Medulla oblongata (tissue), 1 donor: ENCODE data around the gene DNAH9.
A peak's percentile ranks its signal among the peaks of the same experiment; 100 is the strongest.

ENCODE experiments used
- DNase-seq: peaks from one replicate; pipeline ENCODE4 v3.0.0-alpha.2; 2015; ENCODE audit errors: extremely low spot score

DNAH9 gene

GRCh38 chr17:11644265-11645212 is 46.3 kb downstream of the DNAH9 start:
- peak; percentile 96 for DNase-seq

GRCh38 chr17:11645426-11645825 is 47.2 kb downstream of the DNAH9 start:
- DNase-seq, result no peak

DNA sequence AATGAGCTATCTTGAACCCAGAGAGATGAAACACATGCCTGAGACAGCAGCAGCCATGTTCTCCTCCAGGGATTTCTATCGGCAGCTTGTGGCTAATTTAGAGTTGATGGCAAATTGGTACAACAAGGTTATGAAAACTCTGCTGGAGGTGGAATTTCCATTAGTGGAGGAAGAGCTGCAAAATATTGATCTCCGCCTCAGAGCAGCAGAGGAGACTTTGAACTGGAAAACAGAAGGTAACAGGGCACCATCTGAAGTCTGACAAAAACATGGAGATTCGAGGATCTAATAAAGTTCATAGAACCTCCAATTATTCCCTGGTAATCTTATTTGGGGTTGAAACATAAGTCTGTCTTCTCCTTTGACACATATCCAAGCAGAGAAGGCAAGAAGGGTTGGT is 52.8 kb downstream of the DNAH9 start:
- no peak for DNase-seq

DNA sequence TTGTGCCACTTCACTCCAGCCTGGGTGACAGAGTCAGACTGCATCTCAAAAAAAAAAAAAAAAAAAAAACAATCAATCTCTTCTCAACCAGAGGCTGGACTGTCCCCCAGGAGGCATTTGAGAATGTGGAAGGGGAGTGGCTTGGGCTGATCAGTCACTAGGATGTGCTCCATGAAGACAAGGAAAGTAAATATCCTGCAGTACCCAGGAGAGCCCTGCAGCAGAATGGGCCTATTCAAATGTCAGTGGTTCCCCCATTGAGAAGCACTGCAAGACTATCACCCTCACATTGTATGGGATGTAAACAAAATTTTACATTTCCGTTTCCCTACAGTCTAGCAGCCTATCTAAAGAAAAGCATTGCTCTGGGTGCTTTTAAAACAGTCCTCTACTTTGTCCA is 70.3 kb downstream of the DNAH9 start:
- no peak for DNase-seq

DNA sequence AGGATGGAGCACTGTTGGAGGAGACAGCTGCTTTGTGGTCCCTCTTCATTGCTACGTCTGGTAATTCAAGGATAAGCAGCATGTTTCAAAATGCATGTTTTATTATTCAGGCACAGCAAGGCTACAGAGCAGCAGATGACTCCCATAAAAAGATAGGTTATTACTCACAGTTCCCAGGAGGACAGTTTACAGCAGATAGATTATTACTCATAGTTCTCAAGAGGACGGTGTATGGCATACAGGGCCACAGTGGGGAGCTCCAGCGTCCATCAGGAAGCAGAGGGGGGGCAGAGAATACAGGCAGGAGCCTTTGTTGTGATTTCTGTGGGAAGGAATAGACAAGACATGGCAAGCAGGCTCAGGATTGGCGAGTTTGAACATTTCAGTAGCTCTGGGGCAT is 72.9 kb downstream of the DNAH9 start:
- no peak for DNase-seq

- DNase-seq, result no peak
These were observed 84.4 kb downstream of the DNAH9 start for GRCh38 chr17:11682646-11683045.

GRCh38 chr17:11690681-11691080 is 92.4 kb downstream of the DNAH9 start:
- no peak for DNase-seq

- DNase-seq, result no peak
These were observed 94.4 kb downstream of the DNAH9 start for GRCh38 chr17:11692688-11693087.

DNA sequence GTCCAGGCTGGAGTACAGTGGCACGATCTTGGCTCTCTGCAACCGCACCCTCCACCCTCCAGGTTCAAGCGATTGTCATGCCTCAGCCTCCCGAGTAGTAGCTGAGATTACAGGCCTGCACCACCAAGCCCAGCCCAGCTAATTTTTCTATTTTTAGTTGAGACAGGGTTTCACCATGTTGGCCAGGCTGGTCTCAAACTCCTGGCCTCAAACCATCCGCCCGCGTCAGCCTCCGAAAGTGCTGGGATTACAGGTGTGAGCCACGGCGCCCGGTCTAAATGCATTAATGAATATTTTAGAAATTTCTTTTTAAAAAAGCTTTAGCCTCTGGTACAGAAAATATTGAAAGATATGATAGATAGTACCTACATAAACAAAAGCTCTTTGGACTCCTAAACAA is 95.0 kb downstream of the DNAH9 start:
- no peak for DNase-seq

DNA sequence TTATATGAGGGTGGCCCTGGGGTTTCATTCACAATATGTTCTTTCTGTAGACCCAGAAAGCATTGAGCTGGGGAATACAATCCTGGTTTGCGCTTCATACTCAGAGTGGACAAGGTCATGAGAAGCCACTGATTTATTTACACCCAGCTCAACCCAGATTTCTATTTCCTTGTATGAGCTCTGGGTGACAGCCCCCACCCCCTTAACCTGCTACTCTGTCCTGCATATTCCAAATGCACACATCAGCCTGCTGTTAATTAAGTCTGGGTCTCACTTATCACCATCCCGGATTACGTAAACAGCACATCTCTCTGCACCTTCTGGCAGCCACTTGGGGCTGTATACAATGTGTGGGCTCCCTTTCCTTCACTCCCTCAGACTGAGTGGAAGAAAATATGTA is 102.4 kb downstream of the DNAH9 start:
- DNase-seq, result no peak

- DNase-seq, result no peak
These were observed 103.6 kb downstream of the DNAH9 start for GRCh38 chr17:11701911-11702310.

- no peak for DNase-seq
These were observed 105.8 kb downstream of the DNAH9 start for GRCh38 chr17:11704041-11704440.

GRCh38 chr17:11705111-11705510 is 106.8 kb downstream of the DNAH9 start:
- DNase-seq, result no peak

DNA sequence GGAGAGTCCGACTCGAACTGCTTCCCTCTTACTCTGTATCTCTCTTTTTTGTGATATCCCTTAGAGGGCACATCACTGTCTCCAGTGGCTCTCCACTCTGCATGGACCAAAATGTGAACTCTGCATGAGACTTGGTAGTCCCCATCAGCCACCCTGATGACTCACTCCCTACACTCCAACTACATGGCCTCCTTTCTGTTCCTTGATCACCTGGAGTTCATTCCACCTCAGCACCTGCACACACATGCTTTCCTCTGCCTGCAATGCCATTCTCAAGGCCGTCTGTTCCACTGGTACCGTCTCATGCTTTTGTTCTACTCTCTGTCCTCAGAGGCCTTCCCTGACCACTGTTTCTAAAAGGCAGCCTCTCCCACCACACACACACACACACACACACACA is 109.3 kb downstream of the DNAH9 start:
- DNase-seq, result no peak

DNA sequence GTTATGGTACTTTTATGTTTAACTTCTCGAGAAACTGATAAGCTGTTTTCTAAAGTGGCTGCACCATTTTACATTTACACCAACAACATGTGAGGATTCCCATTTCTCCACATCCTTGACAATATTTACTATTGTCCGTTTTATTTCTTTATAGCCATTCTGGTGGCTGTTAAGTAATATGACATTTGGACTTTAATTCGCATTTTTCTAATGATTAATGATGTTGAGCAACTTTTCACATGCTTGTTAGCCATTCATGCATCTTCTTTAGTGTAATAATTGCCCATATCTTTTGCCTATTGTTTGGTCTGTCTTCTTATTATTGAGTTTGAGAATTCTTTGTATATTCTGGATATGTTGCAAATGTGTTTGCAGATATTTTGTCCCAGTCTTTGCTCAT is 114.2 kb downstream of the DNAH9 start:
- no peak for DNase-seq

DNA sequence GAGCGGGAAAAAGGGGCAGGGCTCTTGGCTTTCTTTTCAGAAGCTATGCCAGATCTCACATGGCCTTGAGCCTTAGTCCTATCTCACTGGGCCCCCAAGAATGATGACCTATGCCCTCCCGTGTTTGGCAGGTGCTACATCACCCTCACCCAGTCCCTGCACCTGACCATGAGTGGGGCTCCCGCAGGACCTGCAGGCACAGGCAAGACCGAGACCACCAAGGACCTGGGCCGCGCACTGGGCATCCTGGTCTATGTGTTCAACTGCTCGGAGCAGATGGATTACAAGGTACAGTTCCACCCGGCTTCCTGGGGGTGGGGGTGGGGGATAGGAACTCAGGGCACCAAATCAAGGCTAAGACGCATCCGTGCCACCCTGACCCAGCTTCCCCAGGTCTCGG is 120.9 kb downstream of the DNAH9 start:
- DNase-seq, result no peak

GRCh38 chr17:11719856-11720255 is 121.6 kb downstream of the DNAH9 start:
- no peak for DNase-seq

DNA sequence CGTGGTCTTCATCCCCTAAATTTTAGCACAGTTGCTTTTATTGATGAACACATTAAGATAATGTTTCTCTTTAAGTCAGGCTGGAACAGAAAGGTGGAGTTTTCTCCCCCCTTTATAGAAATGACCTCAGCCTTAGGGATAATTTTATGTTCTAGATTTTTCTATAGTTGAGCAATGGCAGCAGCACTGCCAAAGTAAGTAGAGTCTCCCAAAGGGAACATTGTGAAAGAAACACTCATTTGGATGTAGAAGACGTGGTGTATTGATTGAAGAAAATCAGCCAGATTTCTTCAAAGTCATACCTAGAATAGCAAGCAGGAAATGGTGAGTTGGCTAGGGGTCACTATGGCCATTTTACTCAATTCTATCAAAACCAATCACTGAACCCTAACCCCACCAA is 122.5 kb downstream of the DNAH9 start:
- DNase-seq, result no peak

DNA sequence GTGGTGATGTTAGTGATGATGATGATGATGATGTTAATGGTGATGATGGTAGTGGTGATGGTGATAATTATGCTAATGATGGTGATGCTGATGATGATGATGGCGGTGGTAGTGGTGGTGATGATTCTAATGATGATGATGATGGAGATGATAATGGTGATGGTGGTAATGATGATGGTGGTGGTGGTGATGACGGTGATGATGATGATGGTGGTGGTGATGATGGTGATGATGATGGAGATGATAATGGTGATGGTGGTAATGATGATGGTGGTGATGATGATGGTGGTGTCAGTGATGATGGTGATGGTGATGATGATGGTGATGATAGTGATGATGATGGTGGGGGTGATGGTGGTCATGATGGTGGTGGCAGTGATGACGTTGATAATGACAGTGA is 132.5 kb downstream of the DNAH9 start:
- DNase-seq, result no peak

DNA sequence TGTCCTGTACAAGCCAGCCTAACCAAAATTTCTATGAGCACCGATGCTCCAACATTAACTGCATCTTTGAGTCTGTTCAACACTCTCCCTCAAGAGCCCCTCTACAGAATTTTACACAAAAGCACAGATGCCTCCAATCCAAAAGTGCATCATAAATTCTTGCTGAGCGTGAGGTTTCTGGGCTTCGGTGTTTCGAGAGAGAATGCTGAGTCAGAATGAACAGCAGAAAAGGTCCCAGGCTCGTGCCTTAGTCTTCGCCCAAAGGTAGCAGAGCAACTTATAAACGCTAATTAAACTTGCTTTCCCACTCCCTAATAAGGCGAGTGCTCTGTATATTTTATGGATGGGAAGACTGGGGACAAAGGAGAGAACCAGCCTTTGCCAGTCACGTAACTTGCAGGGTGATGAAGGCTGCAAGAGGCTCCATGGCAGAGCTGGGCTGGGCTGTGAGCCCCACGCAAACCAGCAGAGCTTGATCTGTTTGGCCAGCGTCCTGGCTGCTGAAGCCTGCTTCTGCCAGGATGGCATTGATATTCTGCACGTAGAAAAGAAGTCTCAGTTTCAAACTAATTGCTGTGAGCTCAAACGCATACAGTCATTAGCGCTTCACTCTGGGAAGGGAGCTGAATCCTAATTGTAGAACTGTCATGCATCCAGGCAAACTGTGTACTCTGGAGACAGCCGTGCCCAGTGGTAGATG is 138.5 kb downstream of the DNAH9 start:
- peak; percentile 27 for DNase-seq

DNA sequence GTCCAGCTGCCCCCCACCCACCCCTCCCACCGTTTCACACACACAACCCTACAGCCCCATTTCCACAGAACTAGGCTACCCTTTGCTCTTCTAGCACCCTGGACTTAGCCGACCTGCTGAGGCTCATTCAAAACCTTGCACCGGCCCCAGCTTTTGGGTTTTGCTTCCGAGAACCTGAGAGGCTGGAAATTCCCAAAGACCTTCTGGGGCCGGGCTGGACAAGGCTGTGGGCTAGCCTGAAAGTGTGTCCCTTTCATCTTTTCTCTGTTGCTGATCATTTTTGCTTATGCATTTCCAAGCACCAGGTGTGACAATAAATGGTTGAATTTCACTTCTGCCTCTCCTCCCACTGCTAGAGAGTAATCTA is 139.0 kb downstream of the DNAH9 start:
- DNase-seq, result no peak

DNA sequence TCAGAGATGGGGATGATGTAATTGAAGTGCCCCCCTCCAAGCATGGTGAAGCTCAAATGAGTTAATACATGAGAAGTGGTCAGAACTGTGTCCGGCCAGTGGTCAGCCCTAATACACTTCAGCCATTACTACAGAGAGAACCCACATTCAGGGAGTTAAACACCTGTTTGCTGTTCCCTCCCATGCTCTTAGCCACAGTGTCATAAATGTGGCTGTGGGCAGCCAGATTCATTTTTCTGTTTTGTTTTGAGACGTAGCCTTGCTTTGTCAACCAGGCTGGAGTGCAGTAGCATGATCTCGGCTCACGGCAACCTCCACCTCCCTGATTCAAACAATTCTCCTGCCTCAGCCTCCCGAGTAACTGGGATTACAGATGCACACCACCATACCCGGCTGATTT is 139.9 kb downstream of the DNAH9 start:
- DNase-seq, result no peak

GRCh38 chr17:11739351-11739750 is 141.1 kb downstream of the DNAH9 start:
- no peak for DNase-seq
